ENCODE measurements around the gene ASPG.

Gene ASPG

DNA sequence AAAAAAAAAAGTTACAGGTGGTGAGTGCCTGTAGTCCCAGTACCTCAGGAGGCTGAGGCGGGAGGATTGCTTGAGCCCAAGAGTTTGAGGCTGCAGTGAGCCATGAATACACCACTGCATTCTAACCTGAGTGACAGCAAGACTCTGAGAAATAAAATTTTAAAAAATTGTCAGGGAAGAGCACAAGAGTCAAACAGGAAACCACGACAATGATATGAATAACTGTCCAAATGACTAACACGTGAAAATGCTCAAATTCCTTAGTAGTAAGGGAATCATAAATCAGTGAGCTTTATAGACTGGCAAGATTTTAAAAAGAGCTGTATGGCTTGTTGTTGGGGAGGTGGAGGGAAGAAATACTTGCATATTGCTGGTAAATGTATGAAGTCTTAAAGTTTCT is 12.9 kb upstream of the ASPG start:
- TF ChIP-seq, protein P1, sequence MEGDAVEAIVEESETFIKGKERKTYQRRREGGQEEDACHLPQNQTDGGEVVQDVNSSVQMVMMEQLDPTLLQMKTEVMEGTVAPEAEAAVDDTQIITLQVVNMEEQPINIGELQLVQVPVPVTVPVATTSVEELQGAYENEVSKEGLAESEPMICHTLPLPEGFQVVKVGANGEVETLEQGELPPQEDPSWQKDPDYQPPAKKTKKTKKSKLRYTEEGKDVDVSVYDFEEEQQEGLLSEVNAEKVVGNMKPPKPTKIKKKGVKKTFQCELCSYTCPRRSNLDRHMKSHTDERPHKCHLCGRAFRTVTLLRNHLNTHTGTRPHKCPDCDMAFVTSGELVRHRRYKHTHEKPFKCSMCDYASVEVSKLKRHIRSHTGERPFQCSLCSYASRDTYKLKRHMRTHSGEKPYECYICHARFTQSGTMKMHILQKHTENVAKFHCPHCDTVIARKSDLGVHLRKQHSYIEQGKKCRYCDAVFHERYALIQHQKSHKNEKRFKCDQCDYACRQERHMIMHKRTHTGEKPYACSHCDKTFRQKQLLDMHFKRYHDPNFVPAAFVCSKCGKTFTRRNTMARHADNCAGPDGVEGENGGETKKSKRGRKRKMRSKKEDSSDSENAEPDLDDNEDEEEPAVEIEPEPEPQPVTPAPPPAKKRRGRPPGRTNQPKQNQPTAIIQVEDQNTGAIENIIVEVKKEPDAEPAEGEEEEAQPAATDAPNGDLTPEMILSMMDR (IDR thresholded peaks at IDR 0.05; ENCODE audit: borderline replicate concordance, control extremely low read depth, extremely low read depth, insufficient read depth, missing control alignments): no peak
- in situ Hi-C loops (cut with MboI; ENCODE audit: low sequenced_read_pairs, unreplicated experiment): no loop called here
- DNase-seq (ENCODE audit: low spot score): no peak

DNA sequence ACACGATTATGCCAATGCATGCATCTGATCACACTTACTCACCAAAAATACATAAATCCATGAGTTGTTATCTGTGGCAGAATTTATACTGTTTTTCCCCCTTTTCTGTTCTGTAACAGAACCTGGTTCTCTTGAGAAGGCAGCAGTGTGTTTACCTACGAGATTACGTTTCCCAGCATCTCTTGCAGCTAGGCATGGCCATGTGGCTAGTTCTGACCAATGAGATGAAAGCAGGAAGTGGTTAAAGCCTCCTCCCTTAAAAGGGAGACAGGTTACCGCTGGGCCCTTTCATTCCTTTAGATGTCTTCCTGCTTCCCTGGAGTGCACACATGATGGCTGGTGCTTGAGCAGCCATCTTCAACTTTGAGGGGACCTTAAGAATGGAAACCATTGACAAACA is 11.7 kb upstream of the ASPG start:
- in situ Hi-C loops (cut with MboI; ENCODE audit: low sequenced_read_pairs, unreplicated experiment): no loop called here

DNA sequence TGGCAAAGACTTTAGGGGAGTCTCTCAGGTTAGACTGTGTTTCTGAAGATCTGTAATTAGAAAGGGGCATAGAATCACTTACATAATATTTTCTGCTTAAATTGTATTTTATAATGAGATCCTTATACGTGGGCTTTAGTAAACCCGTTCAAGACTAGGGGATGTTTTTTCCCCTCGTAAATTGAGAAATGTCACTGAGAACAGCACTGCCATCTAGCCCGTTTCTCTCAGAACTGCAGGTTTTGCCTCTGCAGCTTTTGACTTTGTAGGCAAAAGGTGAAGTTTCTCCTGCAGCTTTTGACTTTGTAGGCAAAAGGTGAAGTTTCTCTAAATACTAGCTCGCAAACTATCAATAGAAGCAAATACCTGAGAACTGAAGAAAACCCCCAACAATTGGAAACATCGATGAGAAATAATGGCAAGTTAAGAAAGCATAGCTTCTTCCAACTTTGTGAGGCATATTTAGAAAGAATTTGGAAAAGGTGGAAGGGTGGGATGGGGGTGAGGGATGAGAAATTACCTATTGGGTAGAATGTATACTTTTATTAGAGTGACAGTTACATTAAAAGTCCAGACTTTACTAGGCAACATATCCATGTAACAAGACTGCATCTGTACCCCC is 9.9 kb upstream of the ASPG start:
- TF ChIP-seq, protein P1 (IDR thresholded peaks at IDR 0.05; ENCODE audit: borderline replicate concordance, control extremely low read depth, extremely low read depth, insufficient read depth, missing control alignments): peak; percentile 36
- in situ Hi-C loops (cut with MboI; ENCODE audit: low sequenced_read_pairs, unreplicated experiment): no loop called here
- no peak for DNase-seq (ENCODE audit: low spot score)

More for the DNA sequence above, 11.7 kb upstream of the ASPG start:
- TF ChIP-seq, protein P1 (IDR thresholded peaks at IDR 0.05; ENCODE audit: borderline replicate concordance, control extremely low read depth, extremely low read depth, insufficient read depth, missing control alignments): no peak
- no peak for DNase-seq (ENCODE audit: low spot score)

DNA sequence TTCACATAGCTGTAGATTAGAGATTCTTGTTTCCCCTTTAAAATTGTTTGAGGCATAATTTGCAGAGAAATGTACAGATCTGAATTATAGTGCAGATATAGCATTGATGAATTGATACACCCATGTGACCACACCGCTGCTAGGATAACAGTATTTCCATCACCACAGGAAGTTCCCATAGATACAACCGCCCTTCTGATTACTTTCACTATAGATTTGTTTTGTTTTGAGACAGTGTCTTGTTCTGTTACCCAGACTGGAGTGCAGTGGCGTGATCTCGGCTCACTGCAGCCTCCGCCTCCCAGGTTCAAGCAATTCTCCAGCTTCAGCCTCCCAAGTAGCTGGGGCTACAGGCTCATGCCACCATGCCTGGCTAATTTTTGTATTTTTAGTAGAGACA is 8.8 kb upstream of the ASPG start:
- DNase-seq (ENCODE audit: low spot score): no peak
- TF ChIP-seq, protein P1 (IDR thresholded peaks at IDR 0.05; ENCODE audit: borderline replicate concordance, control extremely low read depth, extremely low read depth, insufficient read depth, missing control alignments): no peak
- in situ Hi-C loops (cut with MboI; ENCODE audit: low sequenced_read_pairs, unreplicated experiment): no loop called here

DNA sequence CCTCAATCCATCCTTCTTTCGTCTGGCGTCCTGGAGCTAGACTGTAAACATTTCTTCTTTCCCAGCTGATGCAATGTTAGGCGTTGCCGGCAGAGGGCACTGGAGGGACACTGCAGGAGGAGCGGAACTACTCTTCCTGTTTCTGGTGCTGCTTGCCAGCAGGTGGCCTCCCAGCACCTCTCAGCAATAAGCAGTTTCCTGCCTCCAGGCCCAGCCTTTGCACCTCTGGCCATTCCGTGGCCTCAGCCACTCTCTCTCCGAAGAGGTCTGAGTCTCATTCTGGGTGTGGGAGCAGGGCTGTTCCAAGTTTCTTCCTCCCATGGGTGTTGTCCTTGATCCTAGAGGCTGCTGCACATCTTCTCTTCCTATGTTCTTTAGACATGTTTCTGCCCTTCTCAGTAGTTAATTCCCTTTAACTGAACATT is 7.5 kb upstream of the ASPG start:
- peak; percentile 93 for DNase-seq (ENCODE audit: low spot score)
- TF ChIP-seq, protein P1 (IDR thresholded peaks at IDR 0.05; ENCODE audit: borderline replicate concordance, control extremely low read depth, extremely low read depth, insufficient read depth, missing control alignments): peak; percentile 100
- in situ Hi-C loops (cut with MboI; ENCODE audit: low sequenced_read_pairs, unreplicated experiment): no loop called here

DNA sequence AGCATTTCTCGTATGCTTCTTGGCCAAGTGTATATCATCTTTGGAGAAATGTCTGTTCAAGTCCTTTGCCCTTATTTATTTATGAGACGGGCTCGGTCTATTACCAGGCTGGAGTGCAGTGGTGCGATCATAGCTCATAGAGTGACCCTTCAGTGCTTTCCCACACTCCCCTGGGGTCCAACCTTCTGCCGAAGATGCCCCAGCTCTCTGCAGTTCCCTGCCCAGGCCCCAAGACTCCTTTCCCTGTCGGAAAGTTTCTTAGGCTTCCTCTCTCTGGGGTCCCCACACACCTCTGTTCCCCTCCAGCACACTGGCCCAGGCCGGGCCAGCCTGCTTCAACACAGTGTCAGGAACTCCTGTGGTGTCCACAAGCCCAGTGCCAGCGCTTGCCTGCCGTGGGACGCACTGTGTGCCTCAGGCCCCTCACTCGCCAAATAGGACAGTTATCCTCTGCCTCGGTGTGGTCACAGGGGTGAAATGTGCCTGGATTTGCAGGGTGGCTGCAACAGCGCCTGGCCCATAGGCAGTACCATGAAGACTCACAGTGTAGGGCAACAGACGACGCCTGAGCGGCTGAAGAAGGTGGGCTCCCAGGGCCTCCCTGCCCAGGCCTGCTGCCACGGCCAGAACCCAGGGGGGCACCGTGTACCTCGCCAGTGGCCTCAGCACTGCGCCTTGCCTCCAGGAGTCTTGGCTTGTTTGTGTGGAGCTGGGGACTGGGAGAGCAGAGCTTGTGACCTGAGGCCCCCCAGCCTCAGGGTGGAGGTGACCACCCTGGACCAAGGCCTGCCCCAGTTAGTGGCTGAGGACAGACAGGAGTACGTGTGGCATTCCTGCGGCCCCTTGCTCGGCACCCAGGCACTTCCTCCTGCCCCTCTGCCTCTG is 4.9 kb upstream of the ASPG start:
- TF ChIP-seq, protein P1 (IDR thresholded peaks at IDR 0.05; ENCODE audit: borderline replicate concordance, control extremely low read depth, extremely low read depth, insufficient read depth, missing control alignments): no peak
- in situ Hi-C loops (cut with MboI; ENCODE audit: low sequenced_read_pairs, unreplicated experiment): no loop called here
- DNase-seq (ENCODE audit: low spot score): peak; percentile 20
